ENCODE results near the gene SGCD.

GRCh38 chr5:156388233-156388632 is 61.3 kb downstream of the SGCD start:
- TF ChIP-seq POLR2AphosphoS5 (IDR thresholded peaks at IDR 0.05): no peak
- TF ChIP-seq, protein P1, sequence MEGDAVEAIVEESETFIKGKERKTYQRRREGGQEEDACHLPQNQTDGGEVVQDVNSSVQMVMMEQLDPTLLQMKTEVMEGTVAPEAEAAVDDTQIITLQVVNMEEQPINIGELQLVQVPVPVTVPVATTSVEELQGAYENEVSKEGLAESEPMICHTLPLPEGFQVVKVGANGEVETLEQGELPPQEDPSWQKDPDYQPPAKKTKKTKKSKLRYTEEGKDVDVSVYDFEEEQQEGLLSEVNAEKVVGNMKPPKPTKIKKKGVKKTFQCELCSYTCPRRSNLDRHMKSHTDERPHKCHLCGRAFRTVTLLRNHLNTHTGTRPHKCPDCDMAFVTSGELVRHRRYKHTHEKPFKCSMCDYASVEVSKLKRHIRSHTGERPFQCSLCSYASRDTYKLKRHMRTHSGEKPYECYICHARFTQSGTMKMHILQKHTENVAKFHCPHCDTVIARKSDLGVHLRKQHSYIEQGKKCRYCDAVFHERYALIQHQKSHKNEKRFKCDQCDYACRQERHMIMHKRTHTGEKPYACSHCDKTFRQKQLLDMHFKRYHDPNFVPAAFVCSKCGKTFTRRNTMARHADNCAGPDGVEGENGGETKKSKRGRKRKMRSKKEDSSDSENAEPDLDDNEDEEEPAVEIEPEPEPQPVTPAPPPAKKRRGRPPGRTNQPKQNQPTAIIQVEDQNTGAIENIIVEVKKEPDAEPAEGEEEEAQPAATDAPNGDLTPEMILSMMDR (IDR thresholded peaks at IDR 0.05): no peak

All from stomach (tissue), 4 donors.